Dedifferentiated amniotic fluid mesenchymal stem cell (primary cell): ENCODE data around the gene DMKN.

Source experiments
- DNase-seq: peaks from one replicate; pipeline ENCODE4 v3.0.0-alpha.2; 2016; ENCODE audit errors: extremely low spot score

The DMKN gene

DNA sequence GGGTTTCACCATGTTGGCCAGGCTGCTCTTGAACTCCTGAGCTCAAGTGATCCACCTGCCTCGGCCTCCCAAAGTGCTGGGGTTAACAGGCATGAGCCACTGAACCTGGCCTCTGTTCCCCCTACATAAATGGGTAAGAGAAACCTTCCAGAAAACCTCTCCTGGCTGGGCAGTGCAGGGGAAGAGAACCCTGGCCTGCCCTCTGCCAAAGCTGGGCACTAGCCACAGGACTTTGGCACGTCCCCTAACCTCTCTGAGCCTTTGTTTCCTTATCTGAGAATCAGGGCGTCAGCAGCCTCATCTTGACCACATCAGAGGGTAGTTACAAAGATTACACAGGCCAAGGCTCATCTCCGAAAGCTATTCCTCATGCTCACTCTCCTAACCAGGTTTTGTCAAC, 12.4 kb upstream of the DMKN start:
- no peak for DNase-seq

DNA sequence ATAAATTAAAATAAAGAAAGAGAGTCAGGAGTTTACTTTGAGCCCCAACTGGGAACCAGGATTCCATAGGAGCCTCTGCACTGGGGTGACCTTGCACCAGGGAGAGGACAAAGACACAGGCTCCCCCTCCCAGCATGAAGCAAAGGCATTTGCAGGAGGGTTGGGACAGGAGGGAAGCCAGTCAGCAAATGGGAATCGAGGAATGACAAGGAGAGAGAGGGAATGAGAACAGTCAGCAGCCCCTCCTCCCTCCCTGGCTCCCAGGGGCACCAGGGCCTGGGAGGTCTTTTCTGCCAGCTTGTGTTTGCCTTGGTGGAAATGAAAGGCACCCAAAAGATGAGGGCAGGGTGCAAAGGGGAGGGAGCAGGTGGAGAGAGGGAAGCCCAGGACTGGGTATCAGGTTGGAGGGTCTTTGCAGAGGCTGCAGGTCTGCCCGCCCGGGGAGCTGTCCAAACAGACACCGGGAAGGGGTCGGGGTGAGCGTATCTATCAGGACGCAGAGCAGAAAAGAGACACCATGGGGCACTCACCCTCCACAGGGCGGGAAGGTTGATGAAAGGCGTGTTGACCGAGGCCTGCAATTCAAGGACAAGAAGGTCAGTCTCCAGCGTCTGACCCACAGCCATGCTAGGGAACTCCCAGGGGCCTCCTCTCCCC, 10.9 kb upstream of the DMKN start:
- no peak for DNase-seq

GRCh38 chr19:35522745-35523327, 9.4 kb upstream of the DMKN start:
- no peak for DNase-seq

DNA sequence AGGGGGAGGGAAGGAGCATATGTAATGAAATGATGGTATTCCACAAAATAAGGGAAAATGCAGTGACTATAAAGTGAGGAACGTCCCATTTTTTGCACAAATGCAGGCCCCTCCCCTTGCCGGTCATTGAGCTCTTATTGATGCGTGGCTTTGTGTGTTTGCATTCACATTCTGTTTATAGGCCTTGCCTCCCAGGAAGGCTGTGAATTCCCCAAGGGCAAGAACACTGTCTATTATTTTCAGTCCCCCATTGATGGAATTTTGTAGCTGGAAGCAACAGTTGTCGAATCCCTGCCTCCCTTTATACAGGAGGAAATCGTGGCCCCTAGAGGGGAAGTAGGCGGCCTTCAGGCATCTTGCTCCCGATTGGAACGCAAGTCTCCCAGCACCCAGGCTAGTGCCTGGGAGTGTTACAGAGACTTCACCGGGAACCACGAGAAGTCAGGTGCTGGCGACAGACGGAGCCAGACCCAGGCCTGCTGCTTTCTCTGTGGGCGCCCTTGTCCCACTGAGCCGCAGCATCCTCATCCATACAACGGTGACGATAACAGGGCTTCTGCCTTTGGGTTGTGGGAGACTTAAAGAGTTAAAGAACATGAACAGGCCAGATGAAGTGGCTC, 7.8 kb upstream of the DMKN start:
- DNase-seq, result no peak

GRCh38 chr19:35519291-35519690, 5.8 kb upstream of the DMKN start:
- DNase-seq, result no peak

GRCh38 chr19:35518313-35518712, 4.9 kb upstream of the DMKN start:
- DNase-seq, result peak; percentile 91

DNA sequence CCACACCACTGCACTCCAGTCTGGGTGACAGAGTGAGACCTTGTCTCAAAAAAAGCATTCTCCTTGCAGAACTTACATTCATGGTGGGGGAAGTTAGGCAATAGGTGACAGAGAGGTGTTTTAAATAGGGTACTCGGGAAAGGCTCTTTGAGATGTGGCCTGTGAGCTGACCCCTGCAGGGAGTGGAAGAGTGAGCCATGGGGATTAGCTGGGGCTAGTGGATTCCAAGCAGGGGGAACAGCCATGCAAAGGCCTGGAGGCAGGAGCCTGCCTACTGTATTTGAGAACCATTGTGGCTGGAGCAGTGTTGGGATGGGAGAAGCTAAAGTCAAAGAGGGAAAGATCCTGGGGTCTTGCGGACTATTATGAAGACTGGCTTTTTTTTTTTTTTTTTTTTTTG, 3.9 kb upstream of the DMKN start:
- no peak for DNase-seq

DNA sequence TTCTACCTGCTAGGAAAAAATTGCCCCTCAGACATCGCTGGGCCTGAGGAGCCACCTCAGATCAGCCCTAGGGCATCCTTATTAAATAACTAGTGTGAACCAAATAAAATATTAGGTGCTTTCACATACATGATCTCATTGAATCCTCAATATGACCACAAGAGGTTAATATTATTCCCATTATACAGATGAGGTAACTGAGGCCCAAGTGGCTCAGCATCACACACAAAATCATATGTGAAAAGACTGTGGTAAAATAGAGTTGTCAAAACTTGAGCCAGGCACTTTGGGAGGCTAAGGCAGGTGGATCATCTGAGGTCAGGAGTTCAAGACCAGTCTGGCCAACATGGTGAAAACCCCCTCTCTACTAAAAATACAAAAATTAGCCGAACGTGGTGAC, 2.9 kb upstream of the DMKN start:
- DNase-seq, result no peak

GRCh38 chr19:35514282-35514809, 897 bp upstream of the DMKN start:
- DNase-seq, result no peak

DNA sequence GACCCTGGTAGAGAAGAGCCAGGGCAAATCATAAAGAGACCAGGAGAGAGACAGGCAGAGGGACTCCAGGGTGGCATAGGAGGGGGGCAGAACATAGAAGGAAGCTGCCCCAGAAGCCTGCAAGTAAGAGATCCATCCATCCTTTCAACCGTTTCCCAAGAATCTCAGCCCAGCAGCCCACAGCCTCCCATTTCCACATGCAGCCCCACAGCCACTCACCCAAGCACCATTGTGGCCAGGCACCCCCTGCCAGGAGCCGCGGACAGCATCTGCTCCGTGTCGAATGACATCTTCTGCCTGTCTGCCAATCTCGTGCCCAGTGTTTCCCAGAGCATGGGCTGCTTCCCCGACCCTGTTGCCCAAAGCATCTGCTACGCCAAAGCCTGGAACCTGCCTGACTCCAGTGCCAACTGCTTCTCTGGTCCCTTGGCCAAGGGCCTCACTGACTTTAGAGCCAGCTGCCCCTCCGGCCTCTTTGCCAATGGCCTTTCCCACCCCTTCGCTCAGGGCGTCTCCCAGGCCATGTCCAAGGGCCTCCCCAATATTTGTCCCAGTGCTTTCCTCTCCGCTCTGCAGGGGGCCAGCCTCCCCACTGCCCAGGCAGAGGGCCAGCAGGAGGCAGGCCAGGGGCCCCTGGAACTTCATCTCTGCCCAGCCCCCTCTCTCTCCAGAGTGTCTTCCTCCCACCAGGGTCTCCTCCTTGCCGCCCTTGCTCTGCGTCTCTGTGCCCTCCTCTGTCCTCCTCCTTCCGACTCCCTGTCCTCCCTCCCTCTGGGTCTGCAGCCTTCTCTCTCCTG, 420 bp downstream of the DMKN start:
- DNase-seq, result no peak

GRCh38 chr19:35511337-35511736, 2.1 kb downstream of the DMKN start:
- DNase-seq, result no peak

- no peak for DNase-seq
Observed at GRCh38 chr19:35510626-35510964, 2.9 kb downstream of the DMKN start.

- DNase-seq, result no peak
Observed at GRCh38 chr19:35509861-35510625, 3.4 kb downstream of the DMKN start.

GRCh38 chr19:35509018-35509652, 4.3 kb downstream of the DMKN start:
- DNase-seq, result no peak

GRCh38 chr19:35508129-35508528, 5.3 kb downstream of the DMKN start:
- DNase-seq, result no peak

- DNase-seq, result no peak
Observed at GRCh38 chr19:35507561-35507960, 5.9 kb downstream of the DMKN start.

DNA sequence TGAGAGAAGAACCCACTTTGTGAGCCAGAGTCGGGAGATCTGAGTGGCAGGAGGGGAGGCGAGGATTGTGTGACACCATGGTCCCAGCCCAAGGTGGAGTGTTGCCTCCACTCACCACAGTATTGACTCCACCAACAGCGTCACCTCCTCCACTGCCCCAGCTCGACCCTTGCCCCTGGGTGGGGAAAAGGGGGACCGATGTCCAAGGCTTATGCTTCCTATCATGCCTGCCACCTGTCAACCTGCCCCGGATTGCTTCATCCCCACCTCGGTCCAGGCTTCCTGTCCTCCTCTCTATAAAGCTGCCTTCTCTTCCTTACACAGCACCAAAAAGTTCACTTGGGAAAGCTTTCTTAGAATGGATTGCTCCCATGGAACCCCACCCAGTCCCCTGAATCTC, 7.4 kb downstream of the DMKN start:
- DNase-seq, result no peak

DNA sequence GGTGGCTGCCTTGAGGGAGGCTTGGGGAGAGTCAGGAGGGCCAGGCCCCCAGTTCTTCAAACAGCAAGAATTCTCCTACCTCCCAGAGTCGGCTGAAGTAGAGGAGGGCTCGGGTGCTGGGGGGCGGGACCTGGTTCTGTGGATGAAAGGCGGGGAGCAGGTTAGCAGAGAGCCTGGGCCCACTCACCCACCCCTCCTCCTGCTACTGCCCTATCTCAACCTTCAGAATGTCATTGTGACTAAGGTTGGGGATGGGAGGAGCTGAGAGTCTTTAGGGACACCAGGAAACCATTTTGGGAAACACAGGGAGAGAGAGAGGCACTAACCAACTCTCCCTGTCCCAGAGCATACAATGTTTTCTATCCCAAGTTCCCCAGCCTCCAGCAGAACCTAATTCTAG, 10.7 kb downstream of the DMKN start:
- DNase-seq, result no peak

DNA sequence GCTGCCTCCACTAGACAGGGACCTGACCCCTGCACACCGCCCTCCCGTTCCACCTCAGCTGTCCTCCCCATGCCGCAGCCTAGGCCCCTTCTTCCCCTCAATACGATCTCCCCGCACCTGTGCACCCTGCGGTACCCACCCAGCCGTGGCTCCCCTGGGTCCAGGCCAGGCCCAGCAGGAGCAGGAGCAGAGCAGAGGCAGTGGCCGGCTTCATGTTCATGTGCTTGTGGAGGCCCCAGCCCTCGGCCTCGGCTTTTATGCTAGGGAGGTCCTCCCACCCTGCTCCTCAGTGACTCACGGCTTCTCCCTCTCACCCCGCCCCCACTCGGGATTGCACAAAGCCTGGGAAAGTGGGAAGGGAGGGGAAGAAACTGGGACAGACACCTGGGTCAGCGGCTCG, 11.8 kb downstream of the DMKN start:
- no peak for DNase-seq

DNA sequence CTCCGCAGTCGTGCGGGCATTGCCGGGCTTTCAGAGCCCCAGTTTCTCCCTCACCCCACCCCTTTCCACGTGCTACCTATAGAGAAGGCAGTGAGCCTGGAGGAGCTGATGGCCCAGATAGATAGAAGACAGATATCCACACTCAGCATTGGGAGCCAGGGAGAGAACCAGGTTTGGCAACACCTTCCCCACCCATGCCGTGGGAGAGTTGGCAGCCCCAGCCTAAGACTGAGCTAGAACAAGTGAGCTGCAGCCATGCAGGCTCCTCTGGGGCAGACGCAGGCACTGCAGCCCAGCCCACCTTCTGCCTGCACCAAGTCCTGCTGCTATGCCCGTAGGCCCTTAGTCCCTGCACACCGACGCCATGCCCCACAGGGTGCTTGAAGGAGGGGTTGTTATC, 12.8 kb downstream of the DMKN start:
- DNase-seq, result no peak

DNA sequence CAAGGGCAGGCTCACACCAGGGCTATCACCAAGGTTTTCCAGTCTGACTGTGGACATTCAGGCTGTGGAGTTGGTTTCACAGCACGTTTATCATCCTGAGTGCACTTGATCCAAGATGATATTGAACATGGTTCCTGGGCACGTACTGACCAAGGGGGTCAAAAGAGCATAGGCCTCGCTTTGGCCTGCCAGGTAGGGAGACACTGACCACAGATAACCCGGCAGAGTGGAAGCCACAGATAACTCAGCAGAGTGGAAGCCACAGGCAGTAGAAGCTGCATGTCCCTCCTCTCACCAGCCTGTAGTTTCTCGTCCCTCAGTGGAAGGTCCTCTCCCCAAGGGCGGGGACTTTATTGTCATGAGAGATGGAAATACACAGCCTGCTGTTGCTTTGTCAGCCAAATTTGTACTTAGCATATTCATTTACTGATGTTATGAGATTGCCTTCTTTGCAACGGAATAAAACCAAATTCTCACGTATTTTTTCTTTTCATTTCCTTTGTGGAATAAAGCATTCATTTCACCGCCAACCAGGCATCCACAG, 14.4 kb downstream of the DMKN start:
- no peak for DNase-seq
